B cell (primary cell): ENCODE data around the gene GRIN3A.

Experiments used
- EZH2 ChIP-seq: IDR thresholded peaks from 2 replicates; pipeline ENCODE4 v1.6.1; 2012; ENCODE audit warnings: borderline replicate concordance, low read depth, mild to moderate bottlenecking, moderate library complexity, low read length; ENCODE audit not compliant: insufficient read depth, poor library complexity, severe bottlenecking
- TF ChIP-seq, protein P1 (sequence below): fragments of 200-600 bp; IDR thresholded peaks from one replicate; pipeline ENCODE4 v1.8.0; 2022; ENCODE audit warnings: antibody characterized with exemption, mild to moderate bottlenecking

DNA sequence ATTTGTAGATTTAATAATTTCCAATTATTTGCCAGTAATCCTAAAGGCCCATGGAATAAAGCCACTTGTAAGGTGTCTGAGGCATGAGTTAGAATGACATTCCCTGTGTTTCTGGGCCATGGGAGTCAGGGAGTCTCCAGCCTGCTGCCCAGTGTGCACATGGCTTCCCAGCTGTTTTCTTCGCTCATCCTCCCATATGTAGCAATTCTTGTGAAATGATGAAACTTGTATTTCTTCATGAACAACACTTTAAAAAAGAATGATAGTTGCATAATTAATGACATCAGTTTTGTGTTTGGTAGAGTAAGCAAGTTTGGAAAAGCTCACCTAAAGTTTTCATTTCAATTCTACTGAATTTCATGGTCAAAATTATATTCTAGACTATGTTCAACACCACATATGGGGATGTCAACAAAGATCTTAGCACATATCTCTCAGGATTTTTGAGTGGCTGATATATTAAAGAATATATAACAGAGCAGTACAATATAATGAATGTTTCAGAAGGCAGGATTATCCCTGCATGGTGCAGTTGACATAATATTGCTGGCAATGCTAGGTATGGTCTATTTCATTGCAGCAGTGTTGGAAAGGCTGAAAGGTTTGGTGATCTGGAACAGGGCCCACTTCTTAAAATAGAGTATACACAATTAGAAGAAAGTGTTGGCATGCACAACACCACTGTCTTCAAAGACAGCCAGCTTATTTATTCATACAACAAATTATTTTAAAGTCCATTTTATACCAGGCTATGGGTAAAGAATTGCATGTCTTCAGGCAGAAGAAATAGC, 44.7 kb downstream of the GRIN3A start:
- no peak for TF ChIP-seq EZH2
- TF ChIP-seq, protein P1, sequence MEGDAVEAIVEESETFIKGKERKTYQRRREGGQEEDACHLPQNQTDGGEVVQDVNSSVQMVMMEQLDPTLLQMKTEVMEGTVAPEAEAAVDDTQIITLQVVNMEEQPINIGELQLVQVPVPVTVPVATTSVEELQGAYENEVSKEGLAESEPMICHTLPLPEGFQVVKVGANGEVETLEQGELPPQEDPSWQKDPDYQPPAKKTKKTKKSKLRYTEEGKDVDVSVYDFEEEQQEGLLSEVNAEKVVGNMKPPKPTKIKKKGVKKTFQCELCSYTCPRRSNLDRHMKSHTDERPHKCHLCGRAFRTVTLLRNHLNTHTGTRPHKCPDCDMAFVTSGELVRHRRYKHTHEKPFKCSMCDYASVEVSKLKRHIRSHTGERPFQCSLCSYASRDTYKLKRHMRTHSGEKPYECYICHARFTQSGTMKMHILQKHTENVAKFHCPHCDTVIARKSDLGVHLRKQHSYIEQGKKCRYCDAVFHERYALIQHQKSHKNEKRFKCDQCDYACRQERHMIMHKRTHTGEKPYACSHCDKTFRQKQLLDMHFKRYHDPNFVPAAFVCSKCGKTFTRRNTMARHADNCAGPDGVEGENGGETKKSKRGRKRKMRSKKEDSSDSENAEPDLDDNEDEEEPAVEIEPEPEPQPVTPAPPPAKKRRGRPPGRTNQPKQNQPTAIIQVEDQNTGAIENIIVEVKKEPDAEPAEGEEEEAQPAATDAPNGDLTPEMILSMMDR = no peak
